ENCODE measurements around the gene AAGAB. TPM values are rescaled to one million over a fixed set of nuclear protein-coding genes. Genes with fewer than 3 reads are reported as not detected.
A peak's percentile ranks its signal among the peaks of the same experiment; 100 is the strongest.
"Not testable (repeated sequence)": the region's sequence is repeated elsewhere in the genome, so short reads cannot be mapped to it uniquely, and the experiment has no call there.

The AAGAB gene
- total RNA-seq, 4 donors from 2014 or later, result 19.1 to 36.5 (median 27.6) TPM

DNA sequence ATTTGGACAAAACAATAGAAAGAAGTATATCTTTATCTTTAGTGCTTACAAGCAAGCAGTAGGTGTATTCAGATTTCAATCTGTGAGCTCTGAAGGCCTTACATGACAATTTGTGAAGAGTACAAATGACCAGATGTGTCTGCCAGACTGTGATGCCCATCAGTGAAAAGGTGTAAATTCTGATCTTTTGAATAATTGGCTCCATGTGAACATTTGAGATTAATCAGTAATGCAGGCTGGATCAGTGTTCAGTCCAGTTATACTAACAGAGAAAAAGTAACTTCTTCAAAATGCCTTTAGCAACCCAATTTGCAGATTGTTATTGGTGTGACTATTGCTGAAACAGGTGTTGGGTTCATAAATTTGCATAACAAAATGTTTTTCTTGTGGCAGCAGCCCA, 5.3 kb upstream of the AAGAB start:
- Histone ChIP-seq H3K4me3 (no peak overlapping the region), H3K27ac (no peak overlapping the region), H3K9me3 (no peaks in the 10 kb centered on the region), H3K27me3 (no peaks in the 10 kb centered on the region), H3K4me1 (peaks cover 0 to 8% (median 0%) of the 10 kb centered on the region in 3 donors), H3K36me3 (no peaks in the 10 kb centered on the region)
- ATAC-seq, result no peak
- TF ChIP-seq POLR2AphosphoS5 (IDR thresholded peaks at IDR 0.05) (no peak), EP300 (IDR thresholded peaks at IDR 0.05) (no peak), CTCF (IDR thresholded peaks at IDR 0.05) (no peak), POLR2A (IDR thresholded peaks at IDR 0.05) (no peak)

DNA sequence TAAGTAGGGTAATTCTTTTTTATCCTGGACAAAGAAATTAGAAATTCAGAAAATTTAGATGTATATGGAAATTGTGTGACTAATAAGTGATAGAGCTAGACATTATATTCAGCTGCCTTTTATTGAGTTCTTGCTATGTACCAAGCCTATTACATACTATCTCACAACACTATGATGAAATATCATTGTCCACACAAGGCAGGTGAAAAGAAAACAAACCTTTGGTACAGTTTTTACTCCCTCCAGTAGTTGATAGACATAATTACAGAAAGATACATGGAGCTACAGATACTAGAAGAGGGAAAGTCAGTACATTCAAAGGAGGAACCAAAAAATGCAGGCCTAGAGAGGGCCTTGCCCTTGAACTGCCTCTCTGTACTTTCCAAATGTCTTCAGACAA, 4.9 kb upstream of the AAGAB start:
- Histone ChIP-seq H3K36me3 (no peaks in the 10 kb centered on the region), H3K27me3 (no peaks in the 10 kb centered on the region), H3K27ac (no peak overlapping the region), H3K9me3 (no peaks in the 10 kb centered on the region), H3K4me1 (peaks cover 0 to 8% (median 0%) of the 10 kb centered on the region in 3 donors), H3K4me3 (no peak overlapping the region)
- ATAC-seq, result no peak
- TF ChIP-seq EP300 (IDR thresholded peaks at IDR 0.05), result no peak
- no peak for TF ChIP-seq CTCF (IDR thresholded peaks at IDR 0.05)

- WGBS, 2 donors (ENCODE audit: low coverage in 1 of 2), result 100% methylated on average over 3 of the region's 3 CpGs; no CpG with 5 or more reads in 1 of the 2 donors
- not testable (repeated sequence) for ATAC-seq, H3K27me3 ChIP-seq, H3K36me3 ChIP-seq, H3K27ac ChIP-seq, H3K4me3 ChIP-seq, H3K9me3 ChIP-seq
- peaks cover 0 to 14% (median 1%) of the 10 kb centered on the region in 3 donors for H3K4me1 ChIP-seq
These were observed 4.0 kb upstream of the AAGAB start for GRCh38 chr15:67258412-67258811.

DNA sequence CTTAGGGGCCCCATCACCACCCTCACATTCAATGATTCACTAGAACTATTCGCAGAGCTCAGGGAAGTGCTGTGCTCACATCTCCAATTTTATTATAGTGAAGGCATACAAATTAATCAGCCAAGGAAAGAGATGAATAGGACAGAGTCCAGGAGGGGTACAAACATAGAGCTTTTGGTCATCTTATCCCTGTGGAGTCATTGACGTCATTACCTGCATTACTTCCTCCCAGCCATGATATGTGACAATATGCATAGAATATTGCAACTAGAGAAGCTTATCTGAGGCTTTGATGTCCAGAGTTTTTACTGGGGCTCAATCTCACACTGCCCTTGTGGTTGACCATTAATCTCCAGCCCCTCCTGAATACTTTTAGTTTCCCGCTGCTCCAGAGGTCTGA, 1.6 kb upstream of the AAGAB start:
- 86 to 88% methylated on average over 2 to 3 of the region's 3 CpGs for WGBS, 2 donors (ENCODE audit: low coverage in 1 of 2)
- no peaks in the 10 kb centered on the region for H3K36me3 ChIP-seq
- TF ChIP-seq POLR2A (IDR thresholded peaks at IDR 0.05), result no peak
- TF ChIP-seq EP300 (IDR thresholded peaks at IDR 0.05), result no peak
- TF ChIP-seq POLR2AphosphoS5 (IDR thresholded peaks at IDR 0.05), result no peak
- TF ChIP-seq CTCF (IDR thresholded peaks at IDR 0.05), result no peak
- no peak for ATAC-seq
- no peak overlapping the region for H3K4me3 ChIP-seq
- no peaks in the 10 kb centered on the region for H3K9me3 ChIP-seq
- peaks cover 0 to 25% (median 10%) of the 10 kb centered on the region in 3 donors for H3K4me1 ChIP-seq
- no peaks in the 10 kb centered on the region for H3K27me3 ChIP-seq
- no peak overlapping the region for H3K27ac ChIP-seq

GRCh38 chr15:67253549-67254237, 768 bp downstream of the AAGAB start:
- Histone ChIP-seq H3K27ac (peak overlapping the region; percentile 71 to 92 (median 92)), H3K4me3 (peak overlapping the region; percentile 62 to 90), H3K27me3 (no peaks in the 10 kb centered on the region), H3K9me3 (no peaks in the 10 kb centered on the region), H3K4me1 (peaks cover 0 to 25% (median 10%) of the 10 kb centered on the region in 3 donors), H3K36me3 (no peaks in the 10 kb centered on the region)
- ATAC-seq, result no peak
- 9 to 55% methylated on average over 8 to 10 of the region's 15 CpGs for WGBS, 2 donors (ENCODE audit: low coverage in 1 of 2)
- TF ChIP-seq EP300 (IDR thresholded peaks at IDR 0.05), result no peak
- TF ChIP-seq POLR2AphosphoS5 (IDR thresholded peaks at IDR 0.05), result no peak
- TF ChIP-seq POLR2A (IDR thresholded peaks at IDR 0.05), result no peak
- TF ChIP-seq CTCF (IDR thresholded peaks at IDR 0.05), result no peak

All from gastroesophageal sphincter (tissue), 4 donors.